ENCODE measurements around the gene SSBP2.
"Not testable (repeated sequence)": the region's sequence is repeated elsewhere in the genome, so short reads cannot be mapped to it uniquely, and the experiment has no call there.

The SSBP2 gene

GRCh38 chr5:81420039-81420667 lies 330.7 kb downstream of the SSBP2 start:
- DNase-seq, result no peak

DNA sequence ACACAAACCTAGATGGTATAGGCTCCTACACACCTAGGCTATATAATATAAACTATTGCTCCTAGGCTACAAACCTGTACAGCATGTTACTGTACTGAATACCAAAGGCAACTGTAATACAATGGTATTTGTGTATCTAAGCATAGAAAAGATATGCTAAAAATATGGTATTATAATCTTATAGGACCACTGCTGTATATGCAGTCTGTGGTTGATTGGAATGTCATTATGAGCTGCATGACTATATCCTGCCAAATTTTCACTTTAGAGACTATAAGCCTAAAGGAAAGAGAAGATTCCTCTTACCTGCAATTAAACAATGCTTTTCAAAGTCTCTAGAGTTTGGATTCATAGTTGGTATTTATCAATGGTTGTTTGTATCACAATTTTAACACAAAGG lies 332.3 kb downstream of the SSBP2 start:
- no peak for DNase-seq

DNA sequence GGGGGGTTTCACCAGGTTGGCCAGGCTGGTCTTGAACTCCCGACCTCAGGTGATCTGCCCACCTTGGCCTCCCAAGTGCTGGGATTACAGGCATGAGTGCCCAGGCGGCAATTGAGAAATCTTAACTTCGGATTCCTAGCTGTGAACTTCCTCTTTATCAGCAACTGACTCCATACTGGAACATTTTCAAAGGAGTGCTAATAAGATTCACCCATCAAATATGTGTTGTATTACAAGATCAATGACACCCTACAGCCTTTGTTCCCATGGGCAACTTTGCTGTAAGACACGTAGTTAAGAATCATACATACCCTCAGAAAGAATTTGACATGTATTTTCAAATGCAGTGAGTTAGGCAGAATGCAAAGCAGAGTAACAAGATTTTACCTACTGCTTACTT lies 333.8 kb downstream of the SSBP2 start:
- no peak for DNase-seq

- no peak for DNase-seq
Observed at GRCh38 chr5:81409896-81410295, 341.0 kb downstream of the SSBP2 start.

DNA sequence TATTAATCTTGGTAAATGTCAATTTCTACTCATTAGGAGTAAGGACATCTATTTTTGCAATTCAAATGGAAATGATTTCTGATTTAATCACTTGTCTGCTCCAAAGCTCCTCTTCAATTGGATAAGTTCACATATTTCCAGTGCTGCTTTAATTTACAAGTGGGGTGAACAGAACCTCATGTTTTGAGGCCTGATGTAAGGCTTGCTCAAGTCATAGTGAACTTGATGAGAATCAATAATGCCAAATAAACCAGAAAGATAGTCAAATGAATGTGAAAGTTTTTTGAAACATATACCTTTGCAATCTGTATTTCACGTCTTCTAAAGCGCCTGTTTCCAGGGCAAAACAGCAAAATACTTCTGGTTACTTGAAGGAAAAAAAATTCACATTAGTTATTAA lies 341.5 kb downstream of the SSBP2 start:
- DNase-seq, result no peak

GRCh38 chr5:81408496-81408895 lies 342.4 kb downstream of the SSBP2 start:
- DNase-seq, result no peak

- not testable (repeated sequence) for DNase-seq
Observed at GRCh38 chr5:81407811-81408210, 343.1 kb downstream of the SSBP2 start.

GRCh38 chr5:81405126-81405891 lies 345.6 kb downstream of the SSBP2 start:
- no peak for DNase-seq

DNA sequence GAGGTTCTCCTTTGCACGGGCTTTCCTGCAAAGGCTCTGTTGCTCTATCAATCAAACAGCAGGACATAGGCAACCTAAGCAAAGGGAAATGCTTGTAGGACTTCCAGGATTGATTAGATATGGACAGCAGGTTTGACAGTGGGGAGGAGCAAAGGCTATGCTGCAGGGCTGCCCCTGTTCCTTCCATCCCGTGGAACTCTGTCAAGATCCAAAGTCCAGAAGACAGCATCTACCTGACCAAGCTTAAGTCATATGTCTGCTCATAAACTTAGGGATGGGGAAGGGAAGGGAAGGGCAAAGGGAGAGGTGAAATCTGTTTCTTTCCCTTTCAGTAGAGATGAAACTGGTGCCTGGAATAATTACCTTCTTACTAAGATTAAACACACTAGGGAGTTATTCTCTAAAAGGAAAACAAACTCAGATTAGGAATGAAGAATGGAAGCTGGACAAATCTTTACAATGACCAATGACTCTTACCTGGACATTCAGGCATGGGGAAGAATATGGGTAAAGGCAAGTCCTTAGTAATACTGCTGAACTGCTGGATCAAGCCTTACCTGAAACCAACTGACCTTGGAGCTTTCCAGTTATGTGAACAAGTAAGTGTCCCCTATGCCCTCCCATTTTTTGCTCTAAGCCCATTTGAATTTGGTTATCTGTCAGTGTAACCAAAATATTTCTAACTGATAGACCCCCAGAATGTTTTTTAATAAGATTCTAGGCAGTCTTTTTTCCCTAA lies 348.5 kb downstream of the SSBP2 start:
- no peak for DNase-seq

- DNase-seq, result no peak
Observed at GRCh38 chr5:81401266-81401665, 349.6 kb downstream of the SSBP2 start.

DNA sequence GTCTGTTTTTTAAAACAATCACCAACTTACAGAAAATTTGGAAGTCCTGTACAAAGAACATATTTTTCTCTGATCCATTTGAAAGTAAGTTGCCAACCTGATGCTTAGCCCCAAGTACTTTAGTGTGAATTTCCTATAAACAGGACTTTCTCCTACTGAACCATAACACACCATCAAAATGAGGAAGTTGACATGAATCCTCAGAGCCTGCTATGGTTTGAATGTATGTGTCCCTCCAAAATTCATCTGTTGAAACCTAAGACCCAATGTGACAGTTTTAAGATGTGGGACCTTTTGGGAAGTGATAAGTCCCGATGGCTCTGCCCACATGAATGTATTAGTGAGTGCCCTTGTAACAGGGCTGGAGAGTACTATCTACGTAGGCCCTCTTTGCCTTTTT lies 350.5 kb downstream of the SSBP2 start:
- DNase-seq, result no peak

- no peak for DNase-seq
Observed at GRCh38 chr5:81398741-81399140, 352.2 kb downstream of the SSBP2 start.

DNA sequence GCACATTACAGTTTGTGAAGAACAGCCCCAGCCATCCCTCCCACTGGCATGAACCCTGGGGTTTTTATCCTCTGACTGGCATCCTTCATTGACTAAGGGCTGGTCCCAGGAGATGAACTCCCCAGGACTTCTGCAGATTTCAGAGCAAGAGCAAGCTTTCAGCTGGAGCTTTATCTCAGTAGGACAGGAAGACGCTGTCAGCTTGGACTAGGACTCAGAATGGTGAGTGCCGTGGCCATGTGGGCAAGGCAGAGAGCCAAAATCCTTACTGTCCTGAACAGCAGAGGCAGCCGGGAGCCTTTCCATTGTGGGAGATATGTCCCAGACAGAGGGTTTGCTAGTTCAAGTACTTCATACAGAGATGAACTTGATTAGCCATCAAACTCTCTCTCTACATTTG lies 353.7 kb downstream of the SSBP2 start:
- DNase-seq, result no peak

- no peak for DNase-seq
Observed at GRCh38 chr5:81395262-81395661, 355.6 kb downstream of the SSBP2 start.

GRCh38 chr5:81393783-81394718 lies 356.8 kb downstream of the SSBP2 start, which contains the start of gene ACOT12:
Gene ACOT12, minus strand, starts transcription at chr5:81394134. Its CDS starts 20 bp downstream, at chr5:81394114.
- no peak for DNase-seq

GRCh38 chr5:81393430-81393782 lies 357.5 kb downstream of the SSBP2 start:
- DNase-seq, result no peak

DNA sequence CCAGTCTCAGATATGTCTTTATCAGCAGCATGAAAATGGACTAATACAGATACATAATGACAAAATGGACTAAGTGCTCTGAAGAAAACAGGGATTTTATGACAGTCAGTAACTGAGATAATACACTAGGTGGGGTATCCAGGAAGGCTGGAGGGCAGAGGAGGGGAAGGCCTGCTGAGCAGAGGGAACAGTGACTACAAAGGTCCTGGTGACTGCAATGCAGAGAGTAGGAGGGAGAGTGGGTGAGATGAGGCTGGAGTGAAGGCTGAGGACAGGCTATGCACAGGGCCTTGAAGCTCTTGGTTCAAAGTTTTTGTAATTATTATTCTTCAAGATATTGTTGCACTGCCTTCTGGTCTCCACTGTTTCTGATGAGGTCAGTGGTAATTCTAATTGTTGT lies 361.9 kb downstream of the SSBP2 start:
- no peak for DNase-seq

DNA sequence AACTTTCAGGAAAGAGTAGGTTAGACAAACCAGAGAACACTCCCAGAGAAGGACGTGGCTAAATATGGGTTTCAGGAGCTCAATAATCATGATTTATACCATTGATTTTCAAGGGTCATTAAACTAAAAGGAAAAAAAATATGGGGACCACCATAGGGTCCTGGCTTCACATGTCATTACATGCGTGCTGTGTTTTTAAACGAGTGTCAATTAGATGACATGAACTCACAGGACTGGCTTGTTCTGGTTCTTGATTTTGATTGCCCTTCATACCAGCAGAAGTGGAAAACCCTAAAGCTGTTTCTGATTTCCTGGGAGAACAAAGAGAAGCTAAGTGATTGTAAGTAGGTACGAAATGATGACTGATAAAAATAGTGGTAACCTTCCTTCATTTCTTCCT lies 362.7 kb downstream of the SSBP2 start:
- no peak for DNase-seq

- DNase-seq, result no peak
Observed at GRCh38 chr5:81383867-81384266, 367.0 kb downstream of the SSBP2 start.

GRCh38 chr5:81371354-81371876 lies 379.5 kb downstream of the SSBP2 start:
- DNase-seq, result no peak

- no peak for DNase-seq
Observed at GRCh38 chr5:81370912-81371311, 380.0 kb downstream of the SSBP2 start.

- DNase-seq, result no peak
Observed at GRCh38 chr5:81365541-81365940, 385.4 kb downstream of the SSBP2 start.
